IPS-20b (cell line): ENCODE measurements around the gene TBX3.

ENCODE experiments used
- H3K27ac ChIP-seq: one replicate; pipeline ENCODE4 v1.5.1; 2013; ENCODE audit warnings: low read length
- H3K27me3 ChIP-seq: 2 replicates; pipeline ENCODE4 v1.6.1; 2013; ENCODE audit warnings: mild to moderate bottlenecking, low read length, inconsistent platforms; ENCODE audit not compliant: insufficient read depth
- H3K36me3 ChIP-seq: 2 replicates; pipeline ENCODE4 v1.6.1; 2013; ENCODE audit warnings: low read depth, mild to moderate bottlenecking, inconsistent platforms, low read length, moderate library complexity; ENCODE audit not compliant: insufficient read depth
- H3K4me1 ChIP-seq: 2 replicates; pipeline ENCODE4 v1.6.1; 2013; ENCODE audit warnings: mild to moderate bottlenecking, control low read depth, inconsistent platforms, low read length, moderate library complexity; ENCODE audit not compliant: insufficient read depth
- H3K4me3 ChIP-seq: 2 replicates; pipeline ENCODE4 v1.5.1; 2013; ENCODE audit warnings: mild to moderate bottlenecking, low read length, inconsistent platforms
- H3K9ac ChIP-seq: 2 replicates; pipeline ENCODE4 v1.6.1; 2013; ENCODE audit warnings: low read depth, mild to moderate bottlenecking, inconsistent platforms, low read length, moderate library complexity
- H3K9me3 ChIP-seq: 2 replicates; pipeline ENCODE4 v1.6.1; 2013; ENCODE audit warnings: mild to moderate bottlenecking, low read depth, low read length, inconsistent platforms; ENCODE audit not compliant: insufficient read depth

Gene TBX3

DNA sequence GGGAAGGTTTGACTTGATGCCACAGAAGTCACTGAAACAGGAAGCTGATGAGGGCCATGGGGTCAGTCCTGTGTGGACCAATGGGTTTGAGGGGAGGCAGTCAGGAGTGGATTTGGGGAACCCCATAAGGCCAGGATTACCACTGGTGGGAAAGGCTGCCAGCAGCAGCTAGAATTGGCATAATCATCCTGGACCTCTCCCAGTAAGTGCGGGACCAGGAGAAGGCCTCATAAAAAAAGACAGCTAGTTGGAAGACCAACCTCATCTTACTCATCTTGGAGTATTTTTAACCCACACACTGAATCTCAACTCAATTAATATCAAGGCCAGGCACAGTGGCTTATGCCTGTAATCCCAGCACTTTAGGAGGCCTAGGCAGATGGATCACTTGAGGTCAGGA, 22.7 kb downstream of the TBX3 start:
- Histone ChIP-seq H3K4me1 (peaks cover 34% of the 10 kb centered on the region), H3K27ac (no peak overlapping the region), H3K9ac (no peak overlapping the region), H3K27me3 (peaks cover 92% of the 10 kb centered on the region), H3K36me3 (no peaks in the 10 kb centered on the region), H3K9me3 (no peaks in the 10 kb centered on the region; the same call in 1 of the 2 replicates), H3K4me3 (no peak overlapping the region)

DNA sequence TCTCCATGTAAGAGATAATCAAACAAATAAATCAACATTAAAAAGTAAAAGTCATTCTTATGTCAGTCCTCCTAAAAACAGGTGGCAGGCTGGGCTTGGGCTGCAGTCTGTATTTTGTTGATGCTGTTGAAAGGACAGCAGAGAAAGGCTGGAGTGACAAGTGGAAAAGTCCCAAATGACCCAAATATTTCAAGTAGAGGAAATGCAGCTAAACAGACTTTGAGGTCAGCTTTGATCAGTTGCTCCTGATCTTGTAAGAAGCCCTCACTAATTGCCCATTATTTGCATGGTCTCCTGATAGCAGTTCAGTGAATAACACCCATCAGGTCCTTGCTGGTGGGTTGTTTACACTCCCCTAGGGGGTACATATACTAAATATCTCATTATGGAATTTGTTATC, 24.9 kb downstream of the TBX3 start:
- Histone ChIP-seq H3K9me3 (no peaks in the 10 kb centered on the region), H3K4me3 (no peak overlapping the region), H3K27me3 (peaks cover 92% of the 10 kb centered on the region), H3K27ac (no peak overlapping the region), H3K4me1 (peaks cover 35% of the 10 kb centered on the region), H3K36me3 (no peaks in the 10 kb centered on the region), H3K9ac (no peak overlapping the region)

DNA sequence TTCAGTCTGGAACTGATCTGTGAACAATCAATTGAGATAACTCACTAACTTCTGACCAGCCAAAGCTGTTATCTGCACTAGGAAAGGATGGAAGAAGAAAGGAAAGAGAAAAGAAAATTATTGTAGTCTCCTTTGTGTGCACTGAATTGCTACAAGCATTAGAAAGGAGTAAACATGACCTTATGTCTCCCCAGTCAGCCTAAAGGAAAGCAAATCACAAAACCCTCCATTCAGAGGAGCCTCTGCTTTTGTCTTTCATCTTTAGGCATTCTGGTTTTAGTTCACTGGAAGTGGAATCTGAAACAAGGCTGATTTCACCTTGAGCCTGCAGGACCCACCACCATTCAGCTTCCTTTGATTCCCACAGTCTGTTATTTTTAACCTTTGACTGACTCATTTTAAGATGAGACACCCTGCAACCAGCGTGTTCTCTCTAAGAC, 26.0 kb downstream of the TBX3 start:
- H3K27me3 ChIP-seq, result peaks cover 90% of the 10 kb centered on the region
- H3K4me3 ChIP-seq, result no peak overlapping the region
- peaks cover 34% of the 10 kb centered on the region for H3K4me1 ChIP-seq
- H3K9me3 ChIP-seq, result no peaks in the 10 kb centered on the region
- H3K9ac ChIP-seq, result no peak overlapping the region
- no peak overlapping the region for H3K27ac ChIP-seq
- no peaks in the 10 kb centered on the region for H3K36me3 ChIP-seq

DNA sequence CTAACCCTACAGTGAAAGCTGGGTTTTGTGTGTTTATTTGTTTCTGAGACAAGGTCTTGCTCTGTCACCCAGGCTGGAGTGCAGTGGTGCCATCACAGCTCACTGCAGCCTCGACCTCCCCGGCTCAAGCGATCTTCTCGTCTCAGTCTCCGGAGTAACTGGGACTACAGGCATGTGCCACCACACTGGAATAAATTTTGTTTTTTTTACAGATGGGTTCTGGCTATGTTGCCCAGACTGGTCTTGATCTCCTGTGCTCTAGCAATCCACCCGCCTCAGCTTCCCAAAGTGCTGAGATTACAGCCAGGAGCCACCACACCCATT, 26.4 kb downstream of the TBX3 start:
- Histone ChIP-seq H3K4me1 (peaks cover 31% of the 10 kb centered on the region), H3K4me3 (no peak overlapping the region), H3K27ac (no peak overlapping the region), H3K9me3 (no peaks in the 10 kb centered on the region), H3K9ac (no peak overlapping the region), H3K36me3 (no peaks in the 10 kb centered on the region), H3K27me3 (peaks cover 85% of the 10 kb centered on the region)

DNA sequence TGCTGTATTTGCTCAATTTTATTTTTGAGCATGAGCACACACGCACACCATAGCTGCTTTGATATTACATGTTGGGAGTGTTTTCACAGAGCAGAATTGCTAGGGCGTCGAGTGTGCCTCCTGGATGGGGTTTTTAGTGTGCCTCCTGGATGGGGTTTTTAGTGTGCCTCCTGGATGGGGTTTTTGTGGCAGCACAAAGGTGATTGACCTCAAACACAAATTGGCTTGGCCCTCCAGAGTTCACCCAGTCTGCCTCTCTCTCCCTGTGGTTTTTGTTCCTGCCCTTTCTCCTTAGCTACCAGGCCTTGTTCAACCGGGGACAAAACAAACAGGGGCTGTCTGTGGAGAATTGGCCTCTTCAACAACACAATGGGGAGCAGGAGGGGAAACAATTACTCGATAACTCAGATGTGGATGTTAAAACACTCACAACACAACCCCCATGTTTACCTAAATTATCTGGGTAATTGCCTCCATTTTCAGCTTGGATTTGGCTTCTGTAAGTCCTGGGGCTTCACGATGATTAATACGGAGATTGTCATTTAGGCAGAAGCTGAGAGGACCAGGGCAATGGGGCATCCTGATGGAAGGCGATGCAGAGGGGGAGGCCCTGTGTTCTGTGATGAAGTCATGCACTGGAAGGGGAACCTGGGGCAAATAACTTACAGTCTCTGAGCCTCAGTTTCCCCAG, 26.9 kb downstream of the TBX3 start:
- Histone ChIP-seq H3K27me3 (peaks cover 81% of the 10 kb centered on the region), H3K4me3 (no peak overlapping the region), H3K36me3 (no peaks in the 10 kb centered on the region), H3K9ac (no peak overlapping the region), H3K9me3 (no peaks in the 10 kb centered on the region), H3K4me1 (peaks cover 31% of the 10 kb centered on the region), H3K27ac (no peak overlapping the region)

DNA sequence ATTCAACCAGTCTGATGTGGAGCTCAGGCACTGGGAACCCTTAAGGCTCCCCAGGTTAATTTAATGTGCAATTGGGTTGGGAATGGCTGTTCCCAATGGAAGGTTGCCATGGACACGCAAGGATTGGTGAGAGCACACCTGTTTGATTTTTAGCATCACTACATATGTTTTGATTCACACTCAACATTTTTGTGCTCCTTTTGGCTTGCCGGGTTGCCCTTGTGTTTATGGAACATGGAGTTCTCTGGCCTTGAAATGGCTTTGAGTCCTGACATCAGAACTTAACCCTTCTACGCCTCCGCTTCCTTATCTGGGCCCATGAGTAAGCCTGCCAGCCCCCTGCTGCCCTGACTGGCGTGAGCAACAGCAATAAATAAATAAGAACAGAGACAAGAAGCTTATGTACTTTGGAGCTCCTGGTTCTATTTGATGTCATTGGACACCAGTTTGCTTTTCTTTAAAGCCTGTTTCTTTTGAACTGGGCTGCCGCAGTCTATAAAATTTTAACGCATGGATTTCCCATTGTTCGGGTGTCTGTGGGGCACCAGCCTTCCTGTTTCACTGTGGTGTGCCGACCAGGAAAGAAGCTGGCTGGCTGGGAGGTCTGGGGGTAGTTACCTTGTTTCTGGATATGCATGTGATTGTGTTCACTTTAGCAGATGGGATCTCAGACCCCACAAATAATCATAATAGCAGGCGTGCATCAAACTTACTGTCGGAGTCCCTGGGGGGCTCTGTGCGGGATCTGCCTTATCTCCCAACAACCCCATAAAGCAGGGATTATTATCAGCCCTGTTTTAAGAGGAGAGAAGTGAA, 27.8 kb downstream of the TBX3 start:
- Histone ChIP-seq H3K9me3 (no peaks in the 10 kb centered on the region), H3K36me3 (no peaks in the 10 kb centered on the region), H3K4me3 (no peak overlapping the region), H3K27me3 (peaks cover 79% of the 10 kb centered on the region), H3K4me1 (peaks cover 31% of the 10 kb centered on the region), H3K27ac (no peak overlapping the region), H3K9ac (no peak overlapping the region)

DNA sequence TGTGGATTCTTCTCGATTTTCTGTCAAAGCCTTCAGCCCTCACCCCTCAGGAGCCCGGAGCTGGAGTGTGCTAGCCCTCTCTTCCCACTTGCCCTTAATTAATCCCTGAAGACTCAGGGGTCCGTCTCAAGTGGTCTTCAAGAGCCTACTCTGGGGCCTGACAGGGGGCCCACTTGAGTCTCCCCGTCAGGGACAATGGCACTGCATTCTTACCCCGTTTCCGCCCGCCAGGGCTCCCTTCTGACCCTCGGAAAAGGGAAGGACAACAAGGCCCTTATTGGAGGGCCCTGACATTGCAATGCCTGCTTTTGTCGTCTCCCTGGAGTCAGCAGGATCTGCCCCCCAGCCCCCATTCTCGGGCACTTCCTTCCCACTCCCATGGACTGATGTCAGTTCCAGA, 34.4 kb downstream of the TBX3 start:
- Histone ChIP-seq H3K27ac (no peak overlapping the region), H3K9me3 (no peaks in the 10 kb centered on the region), H3K9ac (peak overlapping the region; percentile 25; the same call in 1 of the 2 replicates), H3K4me3 (no peak overlapping the region; the same call in 1 of the 2 replicates), H3K4me1 (no peaks in the 10 kb centered on the region; the same call in 1 of the 2 replicates), H3K27me3 (peaks cover 23% of the 10 kb centered on the region), H3K36me3 (no peaks in the 10 kb centered on the region)

DNA sequence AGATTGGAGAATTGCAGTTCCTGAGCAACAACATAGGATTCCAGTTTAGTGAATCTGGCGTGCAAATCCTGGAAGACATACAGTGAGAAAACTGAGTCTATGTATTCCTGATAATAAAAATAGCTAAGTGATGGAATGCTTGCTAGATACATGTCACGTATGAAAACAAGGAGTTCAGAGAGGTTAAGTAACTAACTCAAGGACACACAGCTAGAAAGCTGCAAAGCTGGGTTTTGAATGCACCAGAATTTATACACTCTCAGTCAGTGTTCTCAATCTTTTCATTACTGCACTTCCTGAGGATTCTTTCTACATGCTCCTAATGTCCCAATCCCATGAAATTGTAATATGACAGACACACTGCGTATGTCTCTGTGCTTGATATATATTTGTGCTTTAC, 35.3 kb downstream of the TBX3 start:
- H3K4me1 ChIP-seq, result no peaks in the 10 kb centered on the region; the same call in 1 of the 2 replicates
- H3K36me3 ChIP-seq, result no peaks in the 10 kb centered on the region
- H3K9ac ChIP-seq, result no peak overlapping the region
- no peak overlapping the region for H3K4me3 ChIP-seq
- no peaks in the 10 kb centered on the region for H3K9me3 ChIP-seq
- H3K27ac ChIP-seq, result no peak overlapping the region
- peaks cover 14% of the 10 kb centered on the region for H3K27me3 ChIP-seq

DNA sequence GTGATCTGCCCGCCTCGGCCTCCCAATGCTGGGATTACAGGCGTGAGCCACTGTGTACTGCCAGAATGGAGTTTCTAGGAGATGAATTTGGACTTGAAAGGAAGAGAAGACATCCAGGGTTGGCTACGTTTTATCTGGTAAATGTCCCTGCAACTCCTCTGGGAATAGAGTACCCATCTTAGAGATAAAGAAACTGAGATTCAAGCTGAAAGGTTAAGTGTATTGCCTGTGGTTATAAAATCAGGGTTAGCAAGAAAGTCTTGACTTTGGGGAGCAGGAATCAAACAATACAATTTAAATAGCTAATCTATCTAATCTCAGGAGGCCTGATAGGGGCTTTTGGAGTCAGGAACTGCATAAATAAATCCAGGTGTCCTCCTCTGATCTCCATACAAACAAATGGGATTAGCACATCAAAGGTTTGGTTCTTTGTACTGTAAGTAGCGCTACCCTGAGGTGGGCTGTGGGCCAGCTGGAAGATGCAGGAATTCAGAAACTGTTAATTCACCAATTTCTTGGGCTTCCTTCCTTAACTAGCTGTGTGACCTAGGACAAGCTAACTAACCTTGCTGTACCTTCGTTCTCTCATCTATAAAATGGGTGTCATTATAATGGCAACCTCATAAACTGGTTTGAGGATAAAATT, 45.1 kb downstream of the TBX3 start:
- Histone ChIP-seq H3K4me1 (peaks cover 15% of the 10 kb centered on the region; the same call in 1 of the 2 replicates), H3K9ac (no peak overlapping the region)

DNA sequence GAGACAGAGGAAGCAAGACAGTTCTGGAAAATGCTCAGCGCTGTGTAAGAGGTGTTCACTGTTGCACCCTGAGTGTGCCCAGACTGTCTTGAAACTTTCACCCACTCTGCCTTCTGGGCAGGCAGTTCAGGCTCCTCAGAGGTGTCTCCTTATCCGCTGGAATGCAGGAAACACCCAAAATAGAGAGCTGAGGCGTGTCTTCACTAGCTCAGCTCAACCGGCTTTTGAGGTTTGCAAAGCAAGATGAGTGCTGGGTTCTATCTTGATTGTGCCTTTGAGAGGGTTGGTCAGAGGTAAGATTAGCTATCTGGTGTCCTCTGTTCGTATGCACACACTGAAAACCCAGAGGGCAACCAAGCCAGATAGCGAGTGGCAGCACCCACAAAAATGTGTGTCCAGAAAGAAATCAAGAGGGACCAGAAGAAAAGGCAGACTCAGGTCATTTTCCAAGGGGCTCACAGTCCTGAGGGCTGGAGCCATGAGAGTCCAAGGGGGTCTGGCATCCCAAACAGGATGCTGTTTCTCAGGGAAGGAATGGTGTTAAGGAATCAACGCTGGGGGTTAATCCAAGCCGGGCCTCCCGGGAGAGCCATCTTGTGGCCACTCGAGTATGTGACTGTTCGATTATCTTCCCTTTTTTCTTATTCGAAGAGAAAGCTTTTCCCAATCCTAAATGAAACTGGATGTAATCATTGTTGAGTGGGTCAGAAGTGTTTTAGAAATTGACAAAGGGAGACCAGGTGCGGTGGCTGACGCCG, 47.1 kb downstream of the TBX3 start:
- Histone ChIP-seq H3K9ac (no peak overlapping the region), H3K4me3 (no peak overlapping the region), H3K27ac (no peak overlapping the region), H3K27me3 (peaks cover 16% of the 10 kb centered on the region; the same call in 1 of the 2 replicates), H3K36me3 (no peaks in the 10 kb centered on the region), H3K4me1 (peaks cover 15% of the 10 kb centered on the region; the same call in 1 of the 2 replicates), H3K9me3 (no peaks in the 10 kb centered on the region)

More for the DNA sequence above, 45.1 kb downstream of the TBX3 start:
- H3K27me3 ChIP-seq, result peaks cover 16% of the 10 kb centered on the region; the same call in 1 of the 2 replicates
- H3K36me3 ChIP-seq, result no peaks in the 10 kb centered on the region
- no peak overlapping the region for H3K4me3 ChIP-seq
- H3K9me3 ChIP-seq, result no peaks in the 10 kb centered on the region
- no peak overlapping the region for H3K27ac ChIP-seq

DNA sequence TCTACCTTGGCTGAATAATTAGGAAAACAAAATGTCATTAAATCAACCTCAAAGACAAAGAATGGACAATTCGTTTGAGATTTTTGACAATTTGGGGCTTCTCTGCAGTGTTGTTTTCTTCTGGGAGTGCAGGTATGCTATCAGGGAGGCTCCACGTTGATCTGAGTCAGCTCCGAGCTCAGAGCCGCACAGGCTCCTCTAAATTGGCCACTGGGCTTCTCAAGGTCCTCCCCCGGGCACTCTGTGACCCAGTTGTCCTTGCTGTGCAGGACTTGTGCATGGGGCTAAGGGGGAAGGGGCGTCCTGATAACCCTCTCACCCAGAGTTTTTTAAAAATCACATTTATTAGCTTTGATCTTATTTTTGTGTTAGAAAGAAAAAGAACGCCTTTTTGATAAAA, 52.7 kb downstream of the TBX3 start:
- Histone ChIP-seq H3K9ac (no peak overlapping the region), H3K4me3 (no peak overlapping the region), H3K4me1 (no peaks in the 10 kb centered on the region), H3K27me3 (no peaks in the 10 kb centered on the region), H3K27ac (no peak overlapping the region), H3K36me3 (no peaks in the 10 kb centered on the region), H3K9me3 (no peaks in the 10 kb centered on the region)
